Muscle of arm (tissue), 14 donors: Measurements from ENCODE around the gene SIRPD. TPM values are rescaled to one million over a fixed set of nuclear protein-coding genes. Genes with fewer than 3 reads are reported as not detected.
"Not testable (repeated sequence)": the region's sequence is repeated elsewhere in the genome, so short reads cannot be mapped to it uniquely, and the experiment has no call there.

ENCODE experiments used
- DNase-seq: peaks from one replicate; pipeline ENCODE4 v3.0.0-alpha.2; 2013
- long read RNA-seq, 11 donors: transcript quantifications; one replicate each; lab custom pipeline, GENCODE V29; 2026
- polyA plus RNA-seq, 12 donors: library from polyadenylated mRNA; unstranded; fragments of 120-200 nt; gene quantifications; one replicate each; pipeline ENCODE4 v1.2.1, GENCODE V29; 2013; ENCODE audit not compliant: insufficient read length in 12 of 12

SIRPD gene
- polyA plus RNA-seq: under 1 TPM in 1 of 12 donors, not detected in 11; 0.12 TPM
- long read RNA-seq, donor 1: 0 reads
- long read RNA-seq, donor 2: 0 reads
- long read RNA-seq, donor 3: 0 reads
- long read RNA-seq, donor 4: 0 reads
- long read RNA-seq, donor 5: 0 reads
- long read RNA-seq, donor 6: 0 reads
- long read RNA-seq, donor 7: 0 reads
- long read RNA-seq, donor 8: 0 reads
- long read RNA-seq, donor 9: 0 reads
- long read RNA-seq, donor 10: 0 reads
- long read RNA-seq, donor 11: 0 reads

- DNase-seq: no peak
Observed at GRCh38 chr20:1557605-1558004, at the start of gene SIRPD. Gene SIRPD, minus strand, starts transcription at chr20:1557705. Its CDS starts 52 bp downstream, at chr20:1557653.

GRCh38 chr20:1600736-1601135 is 43.2 kb upstream of the SIRPD start:
- DNase-seq: no peak

GRCh38 chr20:1595333-1595732 is 37.8 kb upstream of the SIRPD start:
- DNase-seq: no peak

- DNase-seq: no peak
Observed at GRCh38 chr20:1588533-1589460, 31.3 kb upstream of the SIRPD start.

GRCh38 chr20:1587781-1588532 is 30.5 kb upstream of the SIRPD start:
- DNase-seq: no peak

GRCh38 chr20:1579488-1579887 is 22.0 kb upstream of the SIRPD start:
- DNase-seq: no peak

GRCh38 chr20:1577906-1578305 is 20.4 kb upstream of the SIRPD start:
- no peak for DNase-seq

GRCh38 chr20:1577313-1577712 is 19.8 kb upstream of the SIRPD start:
- DNase-seq: not testable (repeated sequence)

GRCh38 chr20:1576641-1577040 is 19.1 kb upstream of the SIRPD start:
- no peak for DNase-seq

GRCh38 chr20:1576003-1576402 is 18.5 kb upstream of the SIRPD start:
- not testable (repeated sequence) for DNase-seq

GRCh38 chr20:1571583-1571982 is 14.1 kb upstream of the SIRPD start:
- not testable (repeated sequence) for DNase-seq

GRCh38 chr20:1569415-1569881 is 11.9 kb upstream of the SIRPD start:
- no peak for DNase-seq

- no peak for DNase-seq
Observed at GRCh38 chr20:1568163-1568490, 10.6 kb upstream of the SIRPD start.

GRCh38 chr20:1567392-1568162 is 10.1 kb upstream of the SIRPD start:
- no peak for DNase-seq

GRCh38 chr20:1566701-1567100 is 9.2 kb upstream of the SIRPD start:
- DNase-seq: no peak

GRCh38 chr20:1565461-1565860 is 8.0 kb upstream of the SIRPD start:
- DNase-seq: no peak

GRCh38 chr20:1563598-1563997 is 6.1 kb upstream of the SIRPD start:
- no peak for DNase-seq

GRCh38 chr20:1562622-1563021 is 5.1 kb upstream of the SIRPD start:
- no peak for DNase-seq

GRCh38 chr20:1561350-1561749 is 3.8 kb upstream of the SIRPD start:
- no peak for DNase-seq

- DNase-seq: no peak
Observed at GRCh38 chr20:1555952-1556351, 1.6 kb downstream of the SIRPD start.

- no peak for DNase-seq
Observed at GRCh38 chr20:1539816-1540419, 17.6 kb downstream of the SIRPD start.
